Measurements from ENCODE around the gene RLF.

Gene RLF

GRCh38 chr1:40155135-40155534, 6.1 kb upstream of the RLF start:
- H3K27ac ChIP-seq = no peak overlapping the region
- no peak for TF ChIP-seq CTCF (conservative IDR thresholded peaks at IDR 0.05)

GRCh38 chr1:40155910-40156309, 5.3 kb upstream of the RLF start:
- no peak for TF ChIP-seq CTCF (conservative IDR thresholded peaks at IDR 0.05)
- H3K27ac ChIP-seq = no peak overlapping the region

- peak overlapping the region; percentile 90 for H3K27ac ChIP-seq
- TF ChIP-seq CTCF (conservative IDR thresholded peaks at IDR 0.05) = no peak
Measured at GRCh38 chr1:40160806-40161124, 422 bp upstream of the RLF start.

- 0 out of 2 replicates have a peak, but pooled peaks have one; percentile 9 for TF ChIP-seq CTCF (conservative IDR thresholded peaks at IDR 0.05)
- H3K27ac ChIP-seq = peak overlapping the region; percentile 90
Measured at GRCh38 chr1:40161888-40162397, 756 bp downstream of the RLF start.

- H3K27ac ChIP-seq = peak overlapping the region; percentile 90
- no peak for TF ChIP-seq CTCF (conservative IDR thresholded peaks at IDR 0.05)
Measured at GRCh38 chr1:40162753-40163441, 1.7 kb downstream of the RLF start.

- H3K27ac ChIP-seq = no peak overlapping the region
- no peak for TF ChIP-seq CTCF (conservative IDR thresholded peaks at IDR 0.05)
Measured at GRCh38 chr1:40167317-40167716, 6.1 kb downstream of the RLF start.

- TF ChIP-seq CTCF (conservative IDR thresholded peaks at IDR 0.05) = no peak
- H3K27ac ChIP-seq = no peak overlapping the region
Measured at GRCh38 chr1:40171036-40171435, 9.8 kb downstream of the RLF start.

All from VCaP (cell line).